ENCODE results near the gene ZNF865.
A peak's percentile ranks its signal among the peaks of the same experiment; 100 is the strongest.

Gene ZNF865

DNA sequence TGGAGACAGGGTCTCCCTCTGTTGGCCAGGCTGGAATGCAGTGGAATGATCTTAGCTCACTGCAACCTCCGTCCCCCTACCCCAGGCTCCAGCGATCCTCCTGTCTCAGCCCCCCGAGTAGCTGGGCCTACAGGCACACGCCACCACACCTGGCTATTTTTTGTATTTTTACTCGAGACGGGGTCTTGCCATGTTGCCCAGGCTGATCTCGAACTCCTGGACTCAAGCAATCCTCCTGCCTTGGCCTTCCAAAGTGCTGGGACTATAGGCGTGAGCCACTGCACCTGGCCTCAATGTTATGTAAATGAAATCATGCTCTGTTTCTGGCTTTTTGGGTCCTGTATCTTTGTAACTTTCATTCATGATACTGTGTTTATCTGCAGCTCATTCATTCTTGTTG lies 16.7 kb upstream of the ZNF865 start:
- DNase-seq = no peak

DNA sequence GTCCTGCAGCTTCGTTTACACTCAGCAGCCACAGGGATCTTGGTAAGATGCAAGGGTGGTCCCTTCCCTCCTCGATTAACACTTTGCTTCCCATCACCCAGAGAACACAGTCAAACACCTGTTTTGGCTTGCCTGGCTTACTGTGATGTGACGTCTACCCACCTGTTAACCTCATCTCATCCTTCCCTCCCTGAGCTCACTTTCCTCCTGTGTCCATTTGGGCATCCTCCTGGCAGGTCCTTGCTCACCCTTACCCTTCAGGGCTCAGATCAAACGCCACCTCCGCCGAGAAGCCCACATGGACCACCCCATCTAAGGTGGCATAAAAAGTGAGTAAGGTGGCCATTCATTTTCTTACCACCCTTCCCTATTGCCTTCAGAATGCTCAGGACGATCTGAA lies 15.3 kb upstream of the ZNF865 start:
- DNase-seq = no peak

DNA sequence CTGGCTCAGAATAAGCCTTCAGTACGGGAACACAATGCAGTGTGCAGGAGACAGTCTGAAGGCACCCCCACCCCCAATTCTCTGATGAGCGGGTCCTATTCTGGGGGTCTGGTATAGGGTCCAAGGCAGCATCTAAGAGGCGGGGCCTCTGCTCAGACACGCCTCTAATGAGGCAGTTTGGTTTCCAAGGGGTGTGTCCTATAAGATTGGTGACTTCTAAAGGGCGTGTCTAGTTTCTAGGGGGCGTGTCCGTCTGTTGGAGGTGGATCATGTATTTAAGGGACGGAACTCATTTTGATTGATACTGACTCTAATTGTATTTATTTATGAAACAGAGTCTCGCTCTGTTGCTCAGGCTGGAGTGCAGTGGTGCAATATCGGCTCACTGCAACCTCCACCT lies 14.8 kb upstream of the ZNF865 start:
- peak in 1 of 2 donors; percentile 26 for DNase-seq

DNA sequence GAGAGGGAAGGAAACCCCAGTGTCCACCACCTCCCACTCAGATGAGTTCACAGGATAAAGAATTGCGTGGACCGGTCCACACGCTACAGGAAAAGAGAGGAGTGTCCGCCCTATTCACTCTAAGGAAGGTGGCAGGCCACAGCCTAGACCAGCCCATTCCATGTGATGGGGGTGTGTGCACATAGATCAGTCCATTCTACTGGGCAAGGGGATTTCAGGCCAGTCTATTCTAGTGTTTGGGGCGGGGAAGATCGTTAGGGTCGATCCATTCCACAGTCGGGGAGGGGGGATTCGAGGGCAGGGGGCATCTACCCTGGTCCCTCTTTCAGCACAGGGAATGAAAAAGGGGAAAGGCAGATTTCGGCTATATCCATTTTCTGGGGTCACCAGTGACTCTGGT lies 13.9 kb upstream of the ZNF865 start:
- no peak for DNase-seq

DNA sequence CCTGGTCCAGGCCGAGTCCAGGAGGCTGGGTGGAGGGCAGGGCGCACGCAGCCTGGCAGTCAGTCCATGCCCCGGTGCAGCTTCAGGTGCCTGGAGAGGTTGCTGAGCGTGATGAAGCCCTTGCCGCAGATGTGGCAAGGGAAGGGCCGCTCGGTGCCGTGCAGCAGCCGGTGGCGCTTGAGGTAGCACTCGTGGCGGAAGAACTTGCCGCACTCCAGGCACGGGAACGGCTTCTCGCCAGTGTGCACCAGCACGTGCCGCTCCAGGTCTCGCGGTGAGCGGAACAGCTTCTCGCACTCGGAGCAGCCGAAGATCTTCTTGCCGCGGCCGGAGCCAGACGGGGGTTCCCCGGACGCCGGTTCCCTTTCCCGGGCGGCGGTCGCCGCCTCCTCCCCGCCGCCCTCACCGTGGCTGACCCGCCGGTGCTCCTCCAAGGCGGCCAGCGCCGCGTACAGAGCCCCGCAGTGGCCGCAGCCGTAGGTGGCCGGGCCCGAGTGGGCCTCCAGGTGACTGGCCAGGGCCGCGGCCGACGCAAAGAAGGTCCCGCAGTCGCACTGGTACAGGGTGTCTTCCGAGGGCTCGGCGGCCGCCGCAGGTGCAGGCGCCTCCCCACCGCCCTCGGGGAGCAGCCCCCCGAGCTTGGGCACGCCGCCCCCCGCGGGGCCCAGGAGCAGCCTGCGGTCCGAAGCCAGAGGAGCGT lies 12.9 kb upstream of the ZNF865 start:
- DNase-seq = no peak

DNA sequence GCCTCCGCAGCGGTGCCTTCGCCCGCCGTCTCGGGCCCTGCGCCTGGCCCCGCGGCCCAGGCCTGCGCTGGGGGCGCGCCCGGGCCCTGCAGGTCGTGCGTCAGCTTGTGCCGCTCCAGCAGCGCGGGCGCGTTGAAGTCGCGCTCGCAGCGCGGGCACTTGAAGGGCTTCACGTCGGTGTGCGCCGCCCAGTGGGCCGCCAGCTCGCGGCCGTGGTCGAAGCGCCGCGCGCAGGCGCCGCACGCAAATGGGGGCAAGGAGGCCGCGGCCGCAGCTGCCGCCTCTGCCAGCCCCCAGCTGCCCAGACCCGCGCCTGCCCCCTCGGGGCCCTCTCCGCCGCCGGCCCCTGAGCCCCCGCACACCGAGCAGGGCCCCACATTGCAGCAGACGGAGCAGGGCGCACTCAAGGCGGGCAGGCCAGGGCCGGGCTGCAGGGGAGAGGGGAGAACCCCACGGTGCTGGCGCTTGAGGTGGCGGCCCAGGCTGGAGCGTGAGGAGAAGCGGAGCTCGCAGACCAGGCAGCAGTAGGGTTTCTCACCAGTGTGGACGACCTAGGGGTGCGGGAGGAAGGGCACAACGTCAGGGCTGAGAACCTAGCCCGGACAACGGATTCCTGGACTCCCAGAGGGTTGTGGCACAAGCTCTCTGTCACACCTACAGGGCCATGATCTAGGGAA lies 12.2 kb upstream of the ZNF865 start:
- no peak for DNase-seq

DNA sequence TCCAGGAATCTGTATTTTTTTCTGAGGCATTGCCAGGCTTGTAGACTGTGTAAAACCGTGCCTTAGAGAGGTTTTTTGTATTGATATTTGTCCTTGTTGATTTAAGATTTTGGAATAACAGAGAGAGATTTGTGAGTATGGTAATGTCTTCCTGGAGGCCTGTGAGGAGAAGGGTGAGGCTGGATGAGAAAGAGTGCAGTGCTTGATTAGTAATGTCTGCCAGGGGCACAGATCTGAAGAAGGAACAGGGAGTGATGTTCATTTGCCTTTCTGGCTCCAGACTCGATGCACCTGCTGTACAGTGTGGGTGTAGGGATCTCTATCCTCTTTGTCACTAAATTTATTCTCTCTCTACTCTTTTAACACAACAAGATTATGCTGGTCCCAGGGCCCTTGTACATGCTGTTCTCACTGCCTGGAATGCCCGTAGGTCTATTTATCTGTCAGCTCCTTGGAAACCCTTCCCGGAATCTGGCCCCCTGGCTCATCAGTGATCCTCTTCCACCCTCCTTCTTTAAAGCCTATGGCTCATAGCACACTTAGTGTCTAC lies 10.4 kb upstream of the ZNF865 start:
- no peak for DNase-seq

DNA sequence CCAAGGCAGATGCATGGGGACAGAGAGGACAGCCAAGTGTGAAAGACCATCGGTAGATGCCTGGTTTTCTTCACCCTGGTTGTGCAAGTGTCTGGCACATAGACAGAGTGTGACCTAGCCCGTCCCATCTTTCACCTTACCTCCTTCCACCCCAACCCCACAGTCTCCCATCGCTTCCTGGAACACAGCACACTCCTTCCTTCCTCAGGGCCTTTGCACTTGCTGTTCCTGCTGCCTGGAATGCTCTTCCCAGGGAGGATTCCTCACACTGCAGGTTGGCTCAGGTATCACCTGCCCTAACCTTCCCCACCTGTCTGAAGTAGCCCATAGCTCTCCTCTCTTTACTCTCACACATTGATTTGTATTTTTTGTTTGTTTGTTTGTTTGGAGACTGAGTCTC lies 9.1 kb upstream of the ZNF865 start:
- no peak for DNase-seq

DNA sequence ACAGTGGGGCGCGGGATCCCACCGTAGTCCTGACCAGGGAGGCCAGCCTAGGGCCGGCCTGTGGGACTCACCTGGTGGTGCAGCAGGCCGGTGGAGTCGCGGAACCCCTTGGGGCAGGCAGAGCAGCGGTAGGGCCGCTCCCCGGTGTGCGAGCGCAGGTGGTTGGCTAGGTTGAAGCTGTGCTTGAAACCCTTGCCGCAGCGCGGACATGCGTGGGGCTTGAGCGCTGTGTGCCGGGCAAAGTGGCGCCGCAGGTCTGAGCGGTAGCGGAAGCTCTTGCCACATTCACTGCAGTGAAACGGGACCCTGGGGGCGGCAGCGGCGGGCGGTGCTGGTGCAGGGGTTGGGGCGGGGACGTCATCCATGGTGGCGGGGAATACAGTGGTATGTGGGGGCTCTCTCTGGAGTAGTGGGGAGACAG lies 7.9 kb upstream of the ZNF865 start:
- no peak for DNase-seq

DNA sequence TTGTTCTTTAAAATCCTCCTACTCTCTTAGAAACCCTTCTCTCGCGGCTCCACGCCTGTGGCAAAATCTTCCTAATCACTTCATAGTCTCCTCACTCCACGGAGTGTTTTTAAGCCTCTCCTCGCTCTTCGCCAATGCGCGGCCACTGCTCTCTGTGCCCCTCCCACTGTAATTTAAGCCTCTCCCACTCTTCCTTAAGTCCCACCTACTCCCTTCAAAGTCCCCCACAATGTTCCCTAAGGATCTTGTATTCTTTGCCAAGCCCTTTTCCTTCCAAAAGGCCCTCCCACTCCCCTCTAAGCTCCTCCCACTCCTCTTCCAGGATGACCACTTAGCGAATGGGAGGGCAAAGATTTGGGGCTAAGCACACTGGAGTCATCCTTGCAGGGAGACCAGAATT lies 7.4 kb upstream of the ZNF865 start:
- no peak for DNase-seq

DNA sequence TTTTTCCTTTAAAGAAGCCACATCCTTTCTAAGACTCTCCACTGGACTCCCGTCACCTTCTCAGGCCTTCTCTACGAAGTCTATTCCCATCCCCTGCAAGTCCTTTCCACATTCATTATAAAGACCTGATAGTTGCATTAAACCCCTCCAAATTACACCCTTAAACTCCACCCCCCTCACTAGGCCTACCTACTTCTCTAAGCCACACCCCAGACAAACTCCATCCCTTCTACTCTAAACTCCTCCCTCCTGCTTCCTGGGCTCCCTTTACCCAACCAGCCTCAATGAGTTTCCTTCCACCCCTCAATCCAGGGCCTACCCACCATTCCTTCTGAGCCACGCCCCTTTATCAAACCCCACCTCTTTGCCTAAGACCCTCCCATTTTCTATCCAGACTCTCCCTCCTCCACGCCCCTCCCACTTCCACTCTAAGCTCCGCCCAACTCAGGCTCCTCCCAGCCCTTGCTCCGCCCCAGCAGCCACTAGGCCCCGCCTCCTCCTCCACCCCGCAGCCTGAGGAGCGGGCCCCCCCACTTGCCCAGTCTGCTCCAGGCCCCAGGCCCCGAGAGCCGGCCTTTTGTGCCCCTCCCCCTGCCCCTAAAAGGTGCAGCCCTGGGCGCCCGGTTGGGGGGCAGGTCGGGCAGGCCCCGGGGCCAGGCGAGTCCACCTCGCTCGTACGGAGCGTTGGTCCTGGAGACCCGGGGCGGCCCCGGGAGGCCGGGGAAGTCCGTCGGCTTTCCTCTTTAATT lies 6.6 kb upstream of the ZNF865 start:
- DNase-seq = peak; percentile 92

DNA sequence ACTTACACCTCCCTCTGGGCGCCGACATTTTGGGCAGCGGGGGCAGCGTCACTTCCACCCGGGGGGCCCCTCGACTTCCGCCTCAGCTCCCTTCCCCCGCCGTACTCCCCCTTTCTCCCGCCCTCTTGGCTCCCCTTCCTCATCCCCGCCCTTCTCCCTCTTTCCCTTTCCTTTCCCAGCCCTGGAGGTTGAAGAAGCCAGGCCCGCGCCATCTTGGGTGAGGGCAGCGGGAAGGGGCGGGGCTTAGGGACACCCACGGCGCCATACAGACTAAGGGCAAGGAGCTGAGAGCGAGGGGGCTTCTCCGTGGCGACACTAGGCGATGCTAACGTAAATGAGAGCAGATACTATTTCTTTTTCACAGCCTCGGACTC lies 6.0 kb upstream of the ZNF865 start, which contains the start of gene FIZ1:
TSS of gene FIZ1 (minus strand) at position 50 of the 374 bp plus-strand sequence. CDS start 1,652 bp downstream, outside the sequence.
- DNase-seq = peak; percentile 97

DNA sequence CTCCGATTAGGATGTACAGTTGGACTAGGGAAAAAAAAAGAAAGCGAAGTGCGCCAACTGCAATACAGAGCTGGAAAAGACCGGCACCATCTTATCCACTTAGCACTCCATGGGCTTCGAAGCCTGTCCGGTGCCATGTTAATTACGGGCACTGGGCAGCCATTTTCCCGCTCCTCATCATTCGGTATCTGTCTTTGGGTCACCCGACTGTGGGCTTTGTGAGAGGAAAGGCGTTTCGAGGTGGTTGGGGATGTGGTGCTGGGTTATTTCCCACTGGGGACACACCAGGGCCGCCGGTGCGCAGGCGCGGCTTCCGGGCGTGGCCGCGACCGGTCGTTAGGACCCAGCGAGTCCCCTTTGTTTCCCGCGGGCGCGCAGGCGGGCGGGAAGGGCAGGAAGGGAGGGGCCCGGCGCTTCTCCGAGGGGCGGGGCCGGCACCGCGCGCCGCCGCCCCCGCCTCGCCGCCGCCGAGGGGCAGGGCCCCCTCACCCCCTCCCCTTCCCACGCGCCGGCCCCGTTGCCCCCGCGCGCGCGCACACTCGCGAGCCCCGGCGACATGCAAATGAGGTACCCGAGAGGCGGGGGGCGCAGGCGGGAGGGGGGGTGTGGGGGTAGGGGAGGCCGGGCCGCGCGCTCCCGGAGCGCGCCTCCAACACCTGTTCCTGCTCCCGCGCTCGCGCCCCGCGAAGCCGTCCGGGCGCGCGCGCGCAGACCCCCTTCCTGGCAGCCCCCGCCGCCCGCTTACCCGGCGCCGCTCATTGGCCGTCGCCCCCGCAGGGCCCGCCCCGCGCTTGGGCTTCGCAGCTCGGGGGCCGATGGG lies 5.4 kb upstream of the ZNF865 start, which contains the start of gene ZNF524:
TSS of gene ZNF524 (plus strand) at position 447 of the 820 bp plus-strand sequence. CDS start 1,825 bp downstream, outside the sequence.
- peak; percentile 83 to 84 for DNase-seq

DNA sequence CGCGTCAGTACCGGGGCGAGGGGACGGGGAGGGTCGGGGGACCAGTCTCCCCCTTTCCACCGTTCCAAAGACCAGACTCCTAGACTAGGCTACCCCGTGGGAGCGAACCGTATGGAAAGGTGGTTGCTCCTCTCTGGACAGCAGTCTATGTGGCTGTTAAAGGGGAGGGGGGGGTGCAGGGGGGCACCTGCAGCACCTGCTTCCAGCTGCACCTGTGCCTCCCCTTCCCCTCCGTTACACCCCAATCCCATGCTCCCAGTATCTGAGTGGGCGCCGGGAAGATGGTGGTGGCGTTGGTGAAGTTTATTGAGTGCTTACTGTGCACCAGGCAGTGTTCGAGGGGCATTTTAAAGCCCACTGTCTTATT lies 4.8 kb upstream of the ZNF865 start:
- DNase-seq = no peak

DNA sequence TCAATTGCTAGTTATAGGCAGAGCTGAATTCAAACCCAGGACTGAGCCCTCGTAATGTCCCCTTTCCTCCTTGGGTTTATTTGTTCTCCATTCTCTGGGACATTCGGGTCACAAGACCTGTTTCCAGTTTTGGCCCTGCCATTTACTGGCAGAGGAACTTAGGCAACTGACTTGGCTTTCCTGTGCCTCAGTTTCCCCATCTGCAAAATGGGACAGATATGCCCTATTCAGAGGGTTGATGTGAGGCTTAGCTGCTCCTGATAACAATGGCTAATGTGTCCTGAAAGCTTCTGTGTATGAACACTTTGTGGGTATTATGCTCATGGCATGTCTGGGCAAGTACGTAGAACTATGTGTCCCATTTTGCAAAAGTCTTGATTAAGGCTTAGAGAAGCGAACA lies 4.4 kb upstream of the ZNF865 start:
- DNase-seq = no peak

DNA sequence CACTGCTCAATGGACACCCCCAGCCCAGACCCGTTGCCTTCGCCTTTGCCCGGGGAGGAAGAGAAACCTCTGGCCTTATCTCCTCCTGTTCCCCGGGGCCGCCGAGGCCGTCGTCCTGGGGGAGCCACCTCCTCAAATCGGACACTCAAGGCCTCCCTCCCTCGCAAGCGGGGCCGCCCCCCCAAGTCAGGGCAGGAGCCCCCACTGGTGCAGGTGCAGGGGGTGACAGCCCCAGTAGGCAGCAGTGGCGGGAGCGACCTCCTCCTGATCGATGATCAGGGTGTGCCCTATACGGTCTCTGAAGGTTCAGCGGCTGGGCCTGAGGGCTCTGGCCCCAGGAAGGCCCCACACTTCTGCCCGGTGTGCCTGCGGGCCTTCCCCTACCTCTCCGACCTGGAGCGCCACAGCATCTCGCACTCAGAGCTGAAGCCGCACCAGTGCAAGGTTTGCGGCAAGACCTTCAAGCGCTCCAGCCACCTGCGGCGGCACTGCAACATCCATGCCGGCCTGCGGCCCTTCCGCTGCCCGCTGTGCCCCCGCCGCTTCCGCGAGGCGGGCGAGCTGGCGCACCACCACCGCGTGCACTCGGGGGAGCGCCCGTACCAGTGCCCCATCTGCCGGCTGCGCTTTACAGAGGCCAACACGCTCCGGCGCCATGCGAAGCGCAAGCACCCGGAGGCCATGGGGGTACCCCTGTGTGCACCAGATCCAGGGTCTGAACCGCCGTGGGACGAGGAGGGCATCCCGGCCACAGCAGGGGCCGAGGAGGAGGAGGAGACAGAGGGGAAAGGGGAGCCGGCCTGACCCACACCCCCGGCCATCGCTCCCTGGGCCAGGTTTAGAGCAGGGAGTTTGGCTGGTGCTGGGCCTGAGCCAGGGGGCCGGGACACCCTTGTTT lies 3.1 kb upstream of the ZNF865 start:
- no peak for DNase-seq

DNA sequence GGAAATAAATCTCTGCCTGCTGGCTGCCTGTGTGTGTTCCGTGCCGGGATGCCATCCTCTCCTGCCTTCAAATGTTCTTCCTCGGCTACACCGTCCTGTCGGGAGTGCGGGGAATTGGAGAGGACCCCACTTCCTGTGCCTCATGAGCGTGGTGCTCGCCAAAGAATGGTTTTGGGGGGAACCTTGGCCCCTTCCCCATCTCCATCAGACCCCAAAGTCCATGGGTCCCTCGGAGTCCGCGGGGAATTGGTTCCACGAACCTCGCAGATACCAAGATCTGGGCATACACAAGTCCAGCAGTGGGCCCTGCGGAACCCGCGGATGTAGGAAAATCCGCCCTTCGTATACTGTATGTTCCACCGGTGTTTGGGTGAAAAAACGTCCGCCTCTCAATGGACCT lies 2.3 kb upstream of the ZNF865 start:
- no peak for DNase-seq

DNA sequence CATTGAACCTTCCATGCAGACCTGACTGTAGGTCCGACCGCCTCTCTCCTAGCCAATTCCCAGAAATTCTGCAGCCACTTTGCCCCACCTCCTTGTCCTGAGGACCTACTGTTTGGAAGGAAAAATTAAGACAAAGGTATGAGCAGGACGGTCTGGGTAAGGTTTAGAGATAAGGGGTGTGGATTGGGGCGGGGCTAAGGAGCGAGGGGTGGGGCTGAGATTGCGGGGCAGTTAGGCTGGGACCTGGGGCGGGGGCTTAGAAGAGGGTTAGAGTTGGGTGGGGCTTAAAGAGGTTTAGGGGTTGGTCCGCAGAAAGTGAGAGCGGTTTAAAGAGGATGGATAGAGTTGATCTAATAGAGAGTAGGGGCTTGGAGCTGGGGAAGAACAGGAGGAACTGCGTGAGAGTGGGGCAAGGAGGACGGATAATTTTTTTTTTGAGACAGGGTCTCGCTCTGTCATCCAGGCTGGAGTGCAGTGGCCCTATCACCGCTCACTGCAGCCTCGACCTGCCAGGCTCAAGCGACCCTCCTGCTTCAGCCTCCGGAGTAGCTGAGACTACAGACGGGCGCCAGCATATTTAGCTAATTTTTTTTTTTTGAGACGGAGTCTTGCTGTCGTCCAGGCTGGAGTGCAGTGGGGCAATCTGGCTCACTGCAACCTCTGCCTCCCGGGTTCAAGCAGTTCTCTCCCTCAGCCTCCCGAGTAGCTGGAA lies 1.7 kb upstream of the ZNF865 start:
- peak in 1 of 2 donors; percentile 21 for DNase-seq

DNA sequence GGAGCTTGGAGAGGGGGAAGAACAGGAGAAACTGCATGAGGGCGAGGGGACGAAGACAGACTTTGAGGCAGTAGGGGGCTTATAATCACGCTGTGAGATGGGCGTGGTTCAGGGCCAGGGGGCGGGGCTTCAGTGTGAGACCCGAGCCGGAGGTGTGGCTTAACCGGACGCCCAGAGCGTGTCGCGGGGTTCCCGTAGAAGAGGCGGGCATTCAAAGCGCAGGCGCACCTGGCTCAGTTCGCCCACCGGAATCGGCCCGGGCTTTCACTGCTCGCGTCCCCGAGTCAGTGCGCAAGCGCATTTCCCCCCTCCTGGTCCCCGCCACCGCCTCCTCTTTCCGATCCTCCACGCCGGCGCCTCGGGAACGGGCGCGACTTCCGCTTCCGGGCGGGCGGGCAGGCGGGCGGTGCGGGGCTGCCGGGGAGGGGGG lies 225 bp upstream of the ZNF865 start:
- peak; percentile 99 for DNase-seq

DNA sequence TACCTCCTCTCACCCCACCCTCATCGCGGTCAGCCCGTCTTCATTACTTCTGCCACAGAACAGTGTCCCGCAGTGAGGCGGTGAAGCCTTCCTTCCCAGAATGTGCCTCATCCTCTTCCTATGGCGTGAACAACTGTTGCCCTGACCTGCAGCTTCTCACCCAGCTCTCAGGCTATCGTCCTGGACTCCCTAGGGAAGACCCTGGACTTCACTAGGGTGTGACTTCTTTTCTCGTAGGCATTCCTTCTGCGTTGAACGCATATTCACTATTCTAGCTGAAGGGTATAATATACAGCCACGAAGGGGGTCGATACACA lies 982 bp downstream of the ZNF865 start:
- DNase-seq = no peak

DNA sequence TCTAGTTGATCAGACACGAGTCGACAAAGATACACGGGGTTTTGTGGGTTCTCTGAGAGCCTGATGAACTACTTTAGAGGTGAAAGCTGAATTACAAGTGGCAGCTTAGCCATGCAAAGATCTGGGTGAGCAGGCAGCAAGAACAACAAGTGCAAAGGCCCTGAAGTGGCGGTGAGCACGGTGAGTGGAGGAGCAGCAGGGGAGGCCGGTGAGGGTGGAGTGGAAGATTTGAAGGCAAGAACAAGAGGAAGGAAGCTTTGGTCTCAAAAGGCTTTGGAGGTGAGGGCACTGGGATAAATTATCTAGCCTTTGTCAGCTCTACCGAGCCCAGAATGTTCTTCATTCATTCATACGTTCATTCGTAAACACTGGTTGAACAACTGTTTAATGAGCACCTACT lies 1.4 kb downstream of the ZNF865 start:
- no peak for DNase-seq
